WTC11 (cell line): ENCODE results near the gene DPF1. TPM values are rescaled to one million over a fixed set of nuclear protein-coding genes. Genes with fewer than 3 reads are reported as not detected.

Source experiments
- ATAC-seq: fragments of 200-7000 bp; cut with Tn5 transposase; 2 replicates; pipeline ENCODE4 v1.10.0; 2021; ENCODE audit warnings: mild to moderate bottlenecking, moderate library complexity
- CTCF ChIA-PET: fragments of 300-600 bp; sonication (Branson Sonifier 250); formaldehyde crosslinking; loops from one replicate; lab custom pipeline; 2021; ENCODE audit warnings: antibody characterized with exemption; lab: Charles Lee
- POLR2A ChIA-PET: fragments of 350-600 bp; sonication (Branson Sonifier 250); formaldehyde crosslinking; loops from one replicate; lab custom pipeline; 2021; ENCODE audit warnings: antibody characterized with exemption; lab: Charles Lee
- DNase-seq: peaks from one replicate; pipeline ENCODE4 v3.0.0; 2021; ENCODE audit warnings: low spot score
- H3K27ac Mint-ChIP-seq: 2 replicates; pipeline ENCODE4 v1.8.0; 2021; ENCODE audit warnings: mixed read lengths
- H3K27me3 Mint-ChIP-seq: 2 replicates; pipeline ENCODE4 v1.8.0; 2021; ENCODE audit warnings: low read depth, mild to moderate bottlenecking, moderate library complexity, mixed read lengths
- H3K36me3 Mint-ChIP-seq: 2 replicates; pipeline ENCODE4 v1.8.0; 2021; ENCODE audit warnings: mixed read lengths
- H3K4me1 Mint-ChIP-seq: 2 replicates; pipeline ENCODE4 v1.8.0; 2022; ENCODE audit warnings: mixed read lengths
- H3K4me3 Mint-ChIP-seq: 2 replicates; pipeline ENCODE4 v1.8.0; 2021; ENCODE audit warnings: mild to moderate bottlenecking, moderate library complexity, mixed read lengths
- H3K9me3 Mint-ChIP-seq: 2 replicates; pipeline ENCODE4 v1.8.0; 2021; ENCODE audit warnings: mixed read lengths
- EMX1 ChIP-seq: fragments of 250-450 bp; sonication (Bioruptor Pico); IDR thresholded peaks from 2 replicates; pipeline ENCODE4 v1.8.0; 2021; ENCODE audit warnings: mild to moderate bottlenecking
- NFYB ChIP-seq: sonication (generic); formaldehyde crosslinking; conservative IDR thresholded peaks from 2 replicates; pipeline ENCODE4 v1.8.0; 2022; ENCODE audit warnings: low read depth, missing genetic modification reagents
- PRRX2 ChIP-seq: fragments of 250-450 bp; sonication (Bioruptor Pico); IDR thresholded peaks from 2 replicates; pipeline ENCODE4 v1.8.0; 2021; ENCODE audit warnings: mild to moderate bottlenecking
- RELA ChIP-seq: sonication (generic); formaldehyde crosslinking; IDR thresholded peaks from 2 replicates; pipeline ENCODE4 v1.8.1; 2022; ENCODE audit warnings: missing genetic modification reagents, mild to moderate bottlenecking, borderline replicate concordance
- RORB ChIP-seq: fragments of 250-450 bp; sonication (Bioruptor Pico); IDR thresholded peaks from 2 replicates; pipeline ENCODE4 v1.9.0; 2021; ENCODE audit warnings: mild to moderate bottlenecking
- TP53 ChIP-seq: sonication (generic); formaldehyde crosslinking; IDR thresholded peaks from 2 replicates; pipeline ENCODE4 v1.8.1; 2023; ENCODE audit warnings: mild to moderate bottlenecking, missing genetic modification reagents
- ZNF138 ChIP-seq: sonication (generic); formaldehyde crosslinking; conservative IDR thresholded peaks from 2 replicates; pipeline ENCODE4 v1.8.1; 2022; ENCODE audit warnings: mild to moderate bottlenecking, moderate library complexity, missing genetic modification reagents
- ZNF396 ChIP-seq: fragments of 250-450 bp; sonication (Bioruptor Pico); IDR thresholded peaks from 2 replicates; pipeline ENCODE4 v1.8.0; 2021; ENCODE audit warnings: mild to moderate bottlenecking, moderate library complexity, borderline replicate concordance
- total RNA-seq: library from RNA; stranded (reverse); gene quantifications from 3 replicates; pipeline ENCODE4 v1.2.3, GENCODE V29; 2021
- TF ChIP-seq, protein P1 (sequence below): sonication (generic); formaldehyde crosslinking; IDR thresholded peaks from 2 replicates; pipeline ENCODE4 v1.8.0; 2022; ENCODE audit warnings: missing genetic modification reagents
- TF ChIP-seq, protein P2 (sequence below): fragments of 250-450 bp; sonication (Bioruptor Pico); conservative IDR thresholded peaks from 2 replicates; pipeline ENCODE4 v1.9.0; 2021; ENCODE audit warnings: mild to moderate bottlenecking
- TF ChIP-seq, protein P3 (sequence below): fragments of 250-450 bp; sonication (Bioruptor Pico); IDR thresholded peaks from 2 replicates; pipeline ENCODE4 v2.1.2; 2022; ENCODE audit warnings: mild to moderate bottlenecking, moderate library complexity
- TF ChIP-seq, protein P4 (sequence below): sonication (generic); formaldehyde crosslinking; IDR thresholded peaks from 2 replicates; pipeline ENCODE4 v1.8.0; 2022; ENCODE audit warnings: mild to moderate bottlenecking, missing genetic modification reagents
- TF ChIP-seq, protein P5 (sequence below): sonication (generic); formaldehyde crosslinking; IDR thresholded peaks from 2 replicates; pipeline ENCODE4 v1.8.0; 2022; ENCODE audit warnings: mild to moderate bottlenecking, missing genetic modification reagents
- TF ChIP-seq, protein P6 (sequence below): sonication (generic); formaldehyde crosslinking; IDR thresholded peaks from 2 replicates; pipeline ENCODE4 v1.8.1; 2022; ENCODE audit warnings: low read depth, missing genetic modification reagents, borderline replicate concordance
- TF ChIP-seq, protein P7 (sequence below): fragments of 250-450 bp; sonication (Bioruptor Pico); IDR thresholded peaks from 2 replicates; pipeline ENCODE4 v1.9.0; 2021; ENCODE audit warnings: mild to moderate bottlenecking
- TF ChIP-seq, protein P8 (sequence below): fragments of 250-450 bp; sonication (Bioruptor Pico); IDR thresholded peaks from 2 replicates; pipeline ENCODE4 v1.8.0; 2021; ENCODE audit warnings: mild to moderate bottlenecking

Gene DPF1
- total RNA-seq, 1 experiment from 2014 or later = 6.8 TPM

DNA sequence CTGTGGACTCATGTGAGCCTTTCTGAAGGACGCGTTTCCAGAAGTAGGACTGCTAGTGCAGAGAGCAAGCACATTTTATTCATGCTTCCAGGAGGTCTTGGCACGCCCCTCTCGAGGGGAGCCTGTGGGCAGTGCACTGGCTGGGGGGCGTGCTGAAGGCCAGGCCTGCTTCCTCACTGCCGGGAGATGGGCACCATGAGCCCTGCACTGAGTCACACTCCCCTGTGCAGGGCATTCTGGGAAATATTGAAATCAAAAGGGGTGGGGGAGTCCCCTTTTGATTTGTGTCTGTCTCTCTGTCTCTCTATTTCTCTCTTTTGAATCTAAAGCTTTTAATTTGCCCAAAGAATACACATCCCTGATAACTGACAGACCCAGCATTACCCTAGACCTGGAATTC is 34.0 kb downstream of the DPF1 start (continued):
- TF ChIP-seq NFYB (no peak), TP53 (CRISPR knock-in tag) (no peak), RELA (CRISPR knock-in tag) (no peak), ZNF396 (CRISPR knock-in tag) (no peak), ZNF138 (CRISPR knock-in tag) (no peak)
- TF ChIP-seq, protein P1, sequence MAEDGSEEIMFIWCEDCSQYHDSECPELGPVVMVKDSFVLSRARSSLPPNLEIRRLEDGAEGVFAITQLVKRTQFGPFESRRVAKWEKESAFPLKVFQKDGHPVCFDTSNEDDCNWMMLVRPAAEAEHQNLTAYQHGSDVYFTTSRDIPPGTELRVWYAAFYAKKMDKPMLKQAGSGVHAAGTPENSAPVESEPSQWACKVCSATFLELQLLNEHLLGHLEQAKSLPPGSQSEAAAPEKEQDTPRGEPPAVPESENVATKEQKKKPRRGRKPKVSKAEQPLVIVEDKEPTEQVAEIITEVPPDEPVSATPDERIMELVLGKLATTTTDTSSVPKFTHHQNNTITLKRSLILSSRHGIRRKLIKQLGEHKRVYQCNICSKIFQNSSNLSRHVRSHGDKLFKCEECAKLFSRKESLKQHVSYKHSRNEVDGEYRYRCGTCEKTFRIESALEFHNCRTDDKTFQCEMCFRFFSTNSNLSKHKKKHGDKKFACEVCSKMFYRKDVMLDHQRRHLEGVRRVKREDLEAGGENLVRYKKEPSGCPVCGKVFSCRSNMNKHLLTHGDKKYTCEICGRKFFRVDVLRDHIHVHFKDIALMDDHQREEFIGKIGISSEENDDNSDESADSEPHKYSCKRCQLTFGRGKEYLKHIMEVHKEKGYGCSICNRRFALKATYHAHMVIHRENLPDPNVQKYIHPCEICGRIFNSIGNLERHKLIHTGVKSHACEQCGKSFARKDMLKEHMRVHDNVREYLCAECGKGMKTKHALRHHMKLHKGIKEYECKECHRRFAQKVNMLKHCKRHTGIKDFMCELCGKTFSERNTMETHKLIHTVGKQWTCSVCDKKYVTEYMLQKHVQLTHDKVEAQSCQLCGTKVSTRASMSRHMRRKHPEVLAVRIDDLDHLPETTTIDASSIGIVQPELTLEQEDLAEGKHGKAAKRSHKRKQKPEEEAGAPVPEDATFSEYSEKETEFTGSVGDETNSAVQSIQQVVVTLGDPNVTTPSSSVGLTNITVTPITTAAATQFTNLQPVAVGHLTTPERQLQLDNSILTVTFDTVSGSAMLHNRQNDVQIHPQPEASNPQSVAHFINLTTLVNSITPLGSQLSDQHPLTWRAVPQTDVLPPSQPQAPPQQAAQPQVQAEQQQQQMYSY (CRISPR knock-in tag) = no peak
- TF ChIP-seq, protein P2, sequence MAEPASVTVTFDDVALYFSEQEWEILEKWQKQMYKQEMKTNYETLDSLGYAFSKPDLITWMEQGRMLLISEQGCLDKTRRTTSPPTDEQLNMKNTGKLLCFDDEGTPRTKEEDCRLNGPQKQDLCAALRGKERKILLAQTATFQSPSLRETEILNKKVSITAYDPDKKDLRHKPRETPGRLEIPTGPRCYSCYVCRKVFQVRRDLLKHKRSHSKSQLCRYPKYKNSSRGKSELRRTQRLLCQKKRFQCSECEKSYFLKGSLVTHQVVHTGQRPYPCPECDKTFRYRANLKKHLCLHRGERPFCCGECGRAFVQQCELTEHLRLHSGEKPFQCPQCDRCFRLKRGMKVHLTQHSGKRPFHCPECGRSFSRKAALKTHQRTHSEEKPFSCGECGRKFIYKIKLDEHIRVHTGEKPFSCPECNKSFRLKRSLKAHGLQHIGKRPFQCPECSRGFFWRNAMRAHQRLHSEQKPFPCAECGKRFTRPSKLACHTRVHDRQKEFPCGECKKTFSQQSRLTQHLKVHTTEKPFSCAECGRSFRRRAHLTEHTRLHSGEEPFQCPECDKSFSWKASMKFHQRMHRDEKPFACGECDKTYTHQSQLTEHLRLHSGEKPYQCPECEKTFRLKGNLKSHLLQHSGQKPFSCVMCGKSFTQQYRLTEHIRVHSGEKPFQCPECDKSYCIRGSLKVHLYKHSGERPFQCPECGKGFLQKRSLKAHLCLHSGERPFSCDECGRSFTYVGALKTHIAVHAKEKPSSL = no peak
- TF ChIP-seq, protein P3, sequence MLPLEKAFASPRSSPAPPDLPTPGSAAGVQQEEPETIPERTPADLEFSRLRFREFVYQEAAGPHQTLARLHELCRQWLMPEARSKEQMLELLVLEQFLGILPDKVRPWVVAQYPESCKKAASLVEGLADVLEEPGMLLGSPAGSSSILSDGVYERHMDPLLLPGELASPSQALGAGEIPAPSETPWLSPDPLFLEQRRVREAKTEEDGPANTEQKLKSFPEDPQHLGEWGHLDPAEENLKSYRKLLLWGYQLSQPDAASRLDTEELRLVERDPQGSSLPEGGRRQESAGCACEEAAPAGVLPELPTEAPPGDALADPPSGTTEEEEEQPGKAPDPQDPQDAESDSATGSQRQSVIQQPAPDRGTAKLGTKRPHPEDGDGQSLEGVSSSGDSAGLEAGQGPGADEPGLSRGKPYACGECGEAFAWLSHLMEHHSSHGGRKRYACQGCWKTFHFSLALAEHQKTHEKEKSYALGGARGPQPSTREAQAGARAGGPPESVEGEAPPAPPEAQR (CRISPR knock-in tag) = no peak
- TF ChIP-seq, protein P4, sequence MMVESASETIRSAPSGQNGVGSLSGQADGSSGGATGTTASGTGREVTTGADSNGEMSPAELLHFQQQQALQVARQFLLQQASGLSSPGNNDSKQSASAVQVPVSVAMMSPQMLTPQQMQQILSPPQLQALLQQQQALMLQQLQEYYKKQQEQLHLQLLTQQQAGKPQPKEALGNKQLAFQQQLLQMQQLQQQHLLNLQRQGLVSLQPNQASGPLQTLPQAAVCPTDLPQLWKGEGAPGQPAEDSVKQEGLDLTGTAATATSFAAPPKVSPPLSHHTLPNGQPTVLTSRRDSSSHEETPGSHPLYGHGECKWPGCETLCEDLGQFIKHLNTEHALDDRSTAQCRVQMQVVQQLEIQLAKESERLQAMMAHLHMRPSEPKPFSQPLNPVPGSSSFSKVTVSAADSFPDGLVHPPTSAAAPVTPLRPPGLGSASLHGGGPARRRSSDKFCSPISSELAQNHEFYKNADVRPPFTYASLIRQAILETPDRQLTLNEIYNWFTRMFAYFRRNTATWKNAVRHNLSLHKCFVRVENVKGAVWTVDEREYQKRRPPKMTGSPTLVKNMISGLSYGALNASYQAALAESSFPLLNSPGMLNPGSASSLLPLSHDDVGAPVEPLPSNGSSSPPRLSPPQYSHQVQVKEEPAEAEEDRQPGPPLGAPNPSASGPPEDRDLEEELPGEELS (CRISPR knock-in tag) = no peak

DNA sequence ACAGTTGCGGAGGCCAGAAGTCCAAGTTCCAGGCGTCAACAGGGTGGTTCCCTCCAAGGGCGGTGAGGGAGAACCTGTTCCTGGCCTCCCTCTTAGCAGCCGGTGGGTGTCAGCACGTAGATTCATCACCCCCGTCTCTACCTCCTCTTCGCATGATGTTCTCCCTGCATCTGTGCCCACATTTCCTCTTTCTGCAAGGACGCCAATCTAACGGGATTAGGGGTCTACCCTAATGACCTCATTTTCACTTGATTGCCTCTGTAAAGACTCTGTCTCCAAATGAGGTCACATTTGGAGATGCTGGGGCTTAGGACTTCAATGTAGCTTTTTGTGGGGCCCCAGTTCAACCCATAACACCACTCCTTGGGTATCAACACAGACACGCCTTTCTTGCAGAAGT is 38.5 kb downstream of the DPF1 start:
- Mint-ChIP-seq H3K4me3 (no peak overlapping the region), H3K36me3 (peaks cover 8% of the 10 kb centered on the region), H3K27ac (no peak overlapping the region), H3K4me1 (peaks cover 25% of the 10 kb centered on the region), H3K27me3 (no peaks in the 10 kb centered on the region), H3K9me3 (peaks cover 5% of the 10 kb centered on the region)
- no peak for ATAC-seq
- CTCF ChIA-PET = no interaction called here
- POLR2A ChIA-PET = no interaction called here
- no peak for DNase-seq
- TF ChIP-seq, protein P5, sequence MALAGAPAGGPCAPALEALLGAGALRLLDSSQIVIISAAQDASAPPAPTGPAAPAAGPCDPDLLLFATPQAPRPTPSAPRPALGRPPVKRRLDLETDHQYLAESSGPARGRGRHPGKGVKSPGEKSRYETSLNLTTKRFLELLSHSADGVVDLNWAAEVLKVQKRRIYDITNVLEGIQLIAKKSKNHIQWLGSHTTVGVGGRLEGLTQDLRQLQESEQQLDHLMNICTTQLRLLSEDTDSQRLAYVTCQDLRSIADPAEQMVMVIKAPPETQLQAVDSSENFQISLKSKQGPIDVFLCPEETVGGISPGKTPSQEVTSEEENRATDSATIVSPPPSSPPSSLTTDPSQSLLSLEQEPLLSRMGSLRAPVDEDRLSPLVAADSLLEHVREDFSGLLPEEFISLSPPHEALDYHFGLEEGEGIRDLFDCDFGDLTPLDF (CRISPR knock-in tag) = no peak
- TF ChIP-seq, protein P6, sequence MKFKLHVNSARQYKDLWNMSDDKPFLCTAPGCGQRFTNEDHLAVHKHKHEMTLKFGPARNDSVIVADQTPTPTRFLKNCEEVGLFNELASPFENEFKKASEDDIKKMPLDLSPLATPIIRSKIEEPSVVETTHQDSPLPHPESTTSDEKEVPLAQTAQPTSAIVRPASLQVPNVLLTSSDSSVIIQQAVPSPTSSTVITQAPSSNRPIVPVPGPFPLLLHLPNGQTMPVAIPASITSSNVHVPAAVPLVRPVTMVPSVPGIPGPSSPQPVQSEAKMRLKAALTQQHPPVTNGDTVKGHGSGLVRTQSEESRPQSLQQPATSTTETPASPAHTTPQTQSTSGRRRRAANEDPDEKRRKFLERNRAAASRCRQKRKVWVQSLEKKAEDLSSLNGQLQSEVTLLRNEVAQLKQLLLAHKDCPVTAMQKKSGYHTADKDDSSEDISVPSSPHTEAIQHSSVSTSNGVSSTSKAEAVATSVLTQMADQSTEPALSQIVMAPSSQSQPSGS (CRISPR knock-in tag) = no peak
- TF ChIP-seq, protein P2 = no peak
- no peak for TF ChIP-seq EMX1
- TF ChIP-seq RORB = no peak
- TF ChIP-seq, protein P7, sequence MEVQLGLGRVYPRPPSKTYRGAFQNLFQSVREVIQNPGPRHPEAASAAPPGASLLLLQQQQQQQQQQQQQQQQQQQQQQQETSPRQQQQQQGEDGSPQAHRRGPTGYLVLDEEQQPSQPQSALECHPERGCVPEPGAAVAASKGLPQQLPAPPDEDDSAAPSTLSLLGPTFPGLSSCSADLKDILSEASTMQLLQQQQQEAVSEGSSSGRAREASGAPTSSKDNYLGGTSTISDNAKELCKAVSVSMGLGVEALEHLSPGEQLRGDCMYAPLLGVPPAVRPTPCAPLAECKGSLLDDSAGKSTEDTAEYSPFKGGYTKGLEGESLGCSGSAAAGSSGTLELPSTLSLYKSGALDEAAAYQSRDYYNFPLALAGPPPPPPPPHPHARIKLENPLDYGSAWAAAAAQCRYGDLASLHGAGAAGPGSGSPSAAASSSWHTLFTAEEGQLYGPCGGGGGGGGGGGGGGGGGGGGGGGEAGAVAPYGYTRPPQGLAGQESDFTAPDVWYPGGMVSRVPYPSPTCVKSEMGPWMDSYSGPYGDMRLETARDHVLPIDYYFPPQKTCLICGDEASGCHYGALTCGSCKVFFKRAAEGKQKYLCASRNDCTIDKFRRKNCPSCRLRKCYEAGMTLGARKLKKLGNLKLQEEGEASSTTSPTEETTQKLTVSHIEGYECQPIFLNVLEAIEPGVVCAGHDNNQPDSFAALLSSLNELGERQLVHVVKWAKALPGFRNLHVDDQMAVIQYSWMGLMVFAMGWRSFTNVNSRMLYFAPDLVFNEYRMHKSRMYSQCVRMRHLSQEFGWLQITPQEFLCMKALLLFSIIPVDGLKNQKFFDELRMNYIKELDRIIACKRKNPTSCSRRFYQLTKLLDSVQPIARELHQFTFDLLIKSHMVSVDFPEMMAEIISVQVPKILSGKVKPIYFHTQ (CRISPR knock-in tag) = no peak
- TF ChIP-seq PRRX2 (CRISPR knock-in tag) = no peak
- TF ChIP-seq, protein P8, sequence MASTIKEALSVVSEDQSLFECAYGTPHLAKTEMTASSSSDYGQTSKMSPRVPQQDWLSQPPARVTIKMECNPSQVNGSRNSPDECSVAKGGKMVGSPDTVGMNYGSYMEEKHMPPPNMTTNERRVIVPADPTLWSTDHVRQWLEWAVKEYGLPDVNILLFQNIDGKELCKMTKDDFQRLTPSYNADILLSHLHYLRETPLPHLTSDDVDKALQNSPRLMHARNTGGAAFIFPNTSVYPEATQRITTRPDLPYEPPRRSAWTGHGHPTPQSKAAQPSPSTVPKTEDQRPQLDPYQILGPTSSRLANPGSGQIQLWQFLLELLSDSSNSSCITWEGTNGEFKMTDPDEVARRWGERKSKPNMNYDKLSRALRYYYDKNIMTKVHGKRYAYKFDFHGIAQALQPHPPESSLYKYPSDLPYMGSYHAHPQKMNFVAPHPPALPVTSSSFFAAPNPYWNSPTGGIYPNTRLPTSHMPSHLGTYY (CRISPR knock-in tag) = no peak
